Putamen (tissue), 1 donor: ENCODE data around the gene PADI2.

ENCODE experiments used
- DNase-seq: peaks from one replicate; pipeline ENCODE4 v3.0.0-alpha.2; 2016; ENCODE audit warnings: low spot score

PADI2 gene

DNA sequence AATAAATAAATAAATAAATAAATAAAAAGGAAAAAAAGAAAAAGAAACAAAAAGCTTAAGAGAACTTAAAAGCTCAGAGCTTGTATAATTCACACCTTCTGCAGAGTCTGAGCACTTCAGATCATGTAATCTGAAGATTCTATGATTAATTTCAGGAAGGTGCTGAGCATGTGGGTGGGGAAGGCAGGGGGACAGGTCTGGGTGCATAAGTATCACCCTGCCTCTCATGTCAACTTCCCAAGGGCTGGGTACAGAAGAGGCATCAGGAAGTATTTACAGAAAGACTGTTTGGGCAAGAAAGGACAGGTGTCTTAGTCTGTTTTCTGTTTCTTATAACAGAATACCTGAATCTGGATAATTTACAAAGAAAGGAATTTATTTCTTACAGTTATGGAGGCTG is 20.4 kb upstream of the PADI2 start:
- no peak for DNase-seq

- no peak for DNase-seq
Observed at GRCh38 chr1:17137441-17137840, 18.2 kb upstream of the PADI2 start.

GRCh38 chr1:17136936-17137335 is 17.7 kb upstream of the PADI2 start:
- no peak for DNase-seq

GRCh38 chr1:17136145-17136544 is 16.9 kb upstream of the PADI2 start:
- no peak for DNase-seq

DNA sequence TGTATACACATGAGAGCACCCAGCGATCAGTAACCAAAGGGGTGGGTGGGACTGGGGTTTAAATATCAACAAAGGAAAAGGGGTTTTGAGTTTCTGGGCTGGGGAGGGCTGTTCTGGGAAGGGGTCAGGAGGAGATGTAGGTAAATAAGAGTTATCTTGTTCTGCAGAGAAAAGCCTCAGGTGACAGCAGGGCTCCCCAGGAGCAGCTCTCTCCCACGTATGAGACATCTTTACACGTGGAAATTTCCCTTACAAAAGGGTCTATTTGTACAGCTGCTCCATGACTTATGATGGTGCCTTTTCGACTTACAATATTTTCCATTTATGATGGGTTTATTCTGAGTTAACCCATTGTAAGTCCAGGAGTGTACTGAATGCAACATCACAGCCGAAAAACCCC is 16.3 kb upstream of the PADI2 start:
- no peak for DNase-seq

- no peak for DNase-seq
Observed at GRCh38 chr1:17134724-17135123, 15.5 kb upstream of the PADI2 start.

DNA sequence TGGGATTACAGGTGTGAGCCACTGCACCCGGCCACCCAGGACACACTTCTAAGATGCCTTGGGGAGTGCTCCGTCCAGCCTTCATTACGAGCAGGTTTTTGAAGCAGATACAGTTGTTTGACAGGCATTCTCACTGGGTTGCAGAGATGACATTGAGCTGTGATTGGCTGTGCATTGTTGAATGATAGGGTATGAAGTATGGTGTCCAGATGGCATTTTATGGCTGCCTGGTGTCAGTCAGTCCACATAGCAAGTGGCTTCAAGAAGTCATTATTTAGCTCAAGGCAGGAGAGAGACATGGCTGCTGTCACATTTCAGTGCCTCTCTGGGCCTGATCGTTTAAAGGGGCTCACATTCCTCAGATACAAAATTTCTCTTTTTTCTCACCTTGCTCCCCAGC is 14.8 kb upstream of the PADI2 start:
- no peak for DNase-seq

DNA sequence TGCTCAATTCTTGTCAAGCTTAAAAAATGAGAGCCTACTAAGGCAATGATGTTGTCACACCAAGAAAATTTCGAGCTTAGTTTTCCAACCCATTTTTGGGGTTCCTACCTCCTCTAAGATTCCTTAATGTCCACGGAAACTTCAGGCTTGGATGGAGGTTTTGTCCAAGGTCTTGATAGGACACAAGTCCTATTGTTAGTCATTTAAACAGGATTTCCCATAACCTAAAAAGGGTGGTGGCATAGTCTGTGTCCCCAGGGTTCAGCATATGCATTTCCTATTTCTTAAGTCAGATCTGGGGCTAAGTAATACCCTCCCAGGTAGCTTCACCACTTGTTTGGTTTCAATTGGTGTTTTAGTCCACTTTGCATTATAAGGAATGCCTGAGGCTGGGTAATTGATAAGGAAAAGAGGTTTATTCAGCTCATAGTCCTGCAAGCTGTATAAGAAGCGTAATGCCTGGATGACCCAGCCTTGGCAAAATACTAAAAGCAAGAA is 10.9 kb upstream of the PADI2 start:
- no peak for DNase-seq

DNA sequence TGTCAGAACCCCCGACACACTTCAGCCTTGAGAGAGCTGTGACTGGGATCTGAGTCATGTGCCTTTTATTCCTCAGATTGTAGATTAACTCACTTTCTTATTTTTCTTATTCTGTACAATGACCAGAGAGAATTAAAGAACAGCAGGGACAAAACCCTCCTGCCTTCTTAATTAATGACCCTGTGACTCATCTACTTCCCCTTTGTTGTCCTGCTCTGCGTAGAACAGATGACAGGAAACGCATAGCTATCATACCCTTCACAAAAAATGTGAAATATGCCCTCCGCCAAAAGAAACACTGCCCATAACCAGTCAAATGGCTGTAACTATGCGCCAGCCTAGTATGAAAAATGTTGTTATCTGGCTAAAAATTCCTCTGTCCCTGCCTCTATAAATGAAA is 9.1 kb upstream of the PADI2 start:
- DNase-seq: no peak

DNA sequence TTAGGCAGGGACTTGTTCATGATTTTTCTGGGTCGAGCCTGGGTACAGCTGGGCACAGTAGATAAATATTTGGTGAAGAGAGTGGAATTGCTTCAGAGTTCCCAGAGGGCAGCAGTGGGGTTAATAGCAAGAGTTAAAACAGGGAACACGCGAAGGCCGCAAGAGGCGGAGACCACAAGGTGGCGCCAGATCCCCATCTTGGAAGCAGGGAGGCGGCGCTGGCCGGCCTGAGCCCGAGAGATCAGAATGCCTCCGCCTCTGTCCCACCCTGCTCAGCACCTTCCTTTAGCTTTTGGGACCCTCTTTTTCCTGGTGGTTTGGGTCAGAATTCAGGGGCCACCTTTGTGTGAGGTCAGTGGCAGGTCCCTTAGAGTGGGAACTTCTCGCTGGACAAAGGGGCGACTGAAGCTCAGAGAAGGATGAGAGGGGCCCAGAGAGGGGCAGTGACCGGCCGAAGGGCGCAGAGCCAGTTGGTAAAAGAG is 6.5 kb upstream of the PADI2 start:
- peak; percentile 63 for DNase-seq

GRCh38 chr1:17123196-17124045 is 4.2 kb upstream of the PADI2 start:
- no peak for DNase-seq

DNA sequence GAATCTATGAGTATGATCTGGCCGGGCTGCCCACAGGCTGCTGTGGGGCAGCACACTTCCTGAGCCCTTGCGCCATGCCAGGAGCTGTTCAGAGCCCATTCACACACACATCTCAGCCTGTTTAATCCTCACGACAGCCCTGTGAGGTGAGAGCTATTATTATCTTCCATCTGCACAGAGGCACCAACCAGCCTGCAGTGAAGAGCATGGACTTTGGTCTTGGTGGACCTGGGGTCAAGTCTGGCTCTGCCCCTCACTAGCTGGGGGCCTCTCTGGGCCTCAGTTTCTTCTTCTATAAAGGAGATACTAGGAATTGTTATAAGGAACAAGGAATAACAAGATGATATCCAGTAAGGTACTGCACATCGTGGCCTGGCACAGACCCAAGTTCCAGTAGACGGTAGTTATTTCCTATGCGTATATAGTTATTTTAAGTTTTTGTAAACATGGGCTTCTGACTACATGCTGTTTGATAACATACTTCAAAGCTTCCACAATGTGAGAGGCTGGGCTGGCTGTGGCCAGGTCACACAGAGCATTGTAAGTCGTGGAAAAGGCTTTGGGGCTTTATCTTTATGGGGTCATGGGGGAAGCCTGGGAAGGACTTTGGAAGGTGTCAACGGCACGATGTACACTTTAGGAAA is 3.4 kb upstream of the PADI2 start:
- DNase-seq: no peak

DNA sequence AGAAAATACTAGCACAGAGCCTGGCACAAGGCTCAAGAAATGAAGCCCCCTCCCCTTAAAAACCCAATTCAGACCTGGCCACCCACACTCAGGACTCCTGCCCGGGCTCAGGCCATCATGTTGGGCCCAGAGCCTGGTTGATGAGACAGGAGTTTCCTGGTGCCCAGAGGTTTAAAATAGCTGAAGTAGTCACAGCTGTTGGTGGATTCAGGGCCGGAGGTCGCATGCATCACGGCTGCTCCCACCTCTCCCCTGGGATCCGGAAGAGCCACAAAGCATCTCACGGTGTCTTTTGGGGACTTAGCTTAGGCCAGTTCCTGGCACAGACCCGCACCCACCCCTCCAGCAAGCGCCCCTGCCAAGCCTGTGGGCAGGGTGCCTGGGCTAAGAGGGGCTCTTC is 2.6 kb upstream of the PADI2 start:
- DNase-seq: no peak

DNA sequence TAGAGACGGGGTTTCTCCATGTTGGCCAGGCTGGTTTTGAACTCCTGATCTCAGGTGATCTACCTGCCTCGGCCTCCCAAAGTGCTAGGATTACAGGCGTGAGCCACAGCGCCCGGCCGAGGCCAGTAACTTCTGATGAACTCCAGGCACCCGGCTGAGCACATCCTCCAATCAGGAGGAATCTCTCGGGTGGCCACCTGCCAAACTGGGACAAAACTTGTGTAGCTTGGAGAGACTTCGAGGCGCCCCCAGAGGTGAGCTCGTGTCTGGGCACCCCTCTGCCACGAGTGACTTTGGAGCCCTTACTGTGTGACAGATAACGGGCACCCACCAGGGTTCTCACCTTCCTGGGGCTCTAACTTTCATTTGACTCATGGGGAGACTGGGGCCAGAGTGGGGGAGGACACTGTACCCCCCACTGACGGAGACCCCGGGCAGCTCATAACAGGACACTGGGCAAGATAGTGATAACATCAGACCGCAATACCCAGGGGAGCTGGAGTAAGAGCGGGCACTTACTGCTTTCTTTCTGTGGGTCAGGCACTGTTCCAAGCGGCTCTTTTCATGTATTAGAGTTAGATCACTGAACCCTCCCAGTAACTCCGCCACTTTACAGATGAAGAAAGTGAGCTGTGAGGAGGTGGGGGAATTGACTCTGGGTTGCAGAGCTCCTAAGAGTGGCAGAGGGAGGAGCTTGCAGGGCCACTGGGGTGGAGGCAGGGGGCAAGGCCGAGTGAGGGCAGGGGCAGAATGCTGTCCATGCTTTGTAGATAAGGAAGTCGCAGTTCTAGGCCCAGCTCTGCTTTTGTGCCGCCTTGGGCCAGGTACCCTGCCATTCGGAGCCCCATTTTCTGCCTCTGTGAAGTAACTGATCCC is 1.9 kb upstream of the PADI2 start:
- no peak for DNase-seq

DNA sequence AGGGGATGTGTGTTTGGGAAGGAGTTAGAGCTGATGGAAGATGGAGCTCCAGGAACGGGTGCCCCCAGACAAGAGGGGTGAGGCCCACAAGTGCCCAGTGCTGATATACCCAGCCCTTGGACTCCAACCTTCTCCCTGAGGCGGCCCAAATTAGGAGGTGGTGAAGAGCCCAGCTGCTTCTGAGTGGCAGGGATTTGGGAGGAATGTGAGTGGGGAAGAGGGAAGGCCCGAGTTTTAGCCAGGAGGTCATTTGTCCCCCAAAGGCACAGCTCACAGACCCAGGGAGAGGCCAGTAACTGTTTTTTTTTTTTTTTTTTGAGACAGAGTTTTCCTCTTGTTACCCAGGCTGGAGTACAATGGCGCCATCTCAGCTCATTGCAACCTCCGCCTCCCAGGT is 1.2 kb upstream of the PADI2 start:
- DNase-seq: no peak

DNA sequence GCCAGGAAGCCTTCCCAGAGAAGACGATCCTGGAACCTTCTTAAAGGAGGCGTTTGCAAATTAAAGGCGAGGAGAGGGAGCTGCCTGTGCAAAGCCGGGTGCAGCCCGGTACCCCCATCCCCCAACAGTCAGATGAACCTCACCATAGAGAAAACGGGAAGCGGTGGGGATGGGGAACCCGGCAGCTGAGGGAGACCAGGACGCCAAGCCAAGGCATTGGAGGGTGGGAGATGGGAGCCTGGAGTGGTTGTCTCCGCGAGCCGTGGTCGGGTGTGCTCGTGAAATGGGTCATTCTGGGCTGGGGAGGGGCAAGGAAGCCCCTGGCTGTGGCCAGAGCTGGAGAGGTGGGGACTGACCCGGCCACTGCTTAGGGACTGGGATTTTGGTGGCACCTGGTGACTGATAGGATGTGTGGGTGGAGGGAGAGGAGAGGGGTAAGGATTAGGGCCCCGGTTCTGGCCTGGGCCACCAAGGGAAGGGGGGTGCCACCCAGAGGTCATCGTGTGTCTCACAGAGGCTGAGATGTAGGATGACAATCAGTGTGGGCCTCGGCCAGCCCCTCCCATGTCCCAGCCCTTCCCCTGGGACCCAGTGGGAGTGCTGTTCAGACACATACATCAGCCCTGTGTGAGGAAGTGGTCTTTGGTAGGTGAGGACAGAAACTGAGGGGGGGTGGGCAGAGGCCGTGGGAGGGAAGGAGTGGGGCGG is 676 bp upstream of the PADI2 start:
- DNase-seq: no peak

DNA sequence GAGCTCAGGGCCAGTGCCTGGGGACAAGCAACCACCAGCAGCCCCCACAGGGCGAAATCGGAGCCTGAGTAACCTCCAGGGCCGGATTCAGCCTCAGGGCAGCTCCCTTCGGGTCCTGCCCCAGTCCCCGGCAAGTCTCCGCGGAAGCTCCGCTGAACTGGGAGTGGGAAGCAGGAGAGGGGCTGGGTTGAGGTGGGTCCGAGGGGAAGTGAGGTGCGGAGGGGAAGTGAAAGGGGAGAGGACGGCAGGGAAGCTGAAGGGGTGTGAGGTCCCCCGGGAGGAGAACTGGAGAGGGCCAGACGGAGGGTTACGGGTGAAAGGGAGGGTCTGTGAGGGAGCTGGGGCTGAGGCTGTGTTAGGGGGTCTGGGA is 560 bp downstream of the PADI2 start:
- no peak for DNase-seq

- DNase-seq: no peak
Observed at GRCh38 chr1:17118268-17118667, 983 bp downstream of the PADI2 start.

GRCh38 chr1:17117451-17118265 is 1.6 kb downstream of the PADI2 start:
- DNase-seq: no peak

DNA sequence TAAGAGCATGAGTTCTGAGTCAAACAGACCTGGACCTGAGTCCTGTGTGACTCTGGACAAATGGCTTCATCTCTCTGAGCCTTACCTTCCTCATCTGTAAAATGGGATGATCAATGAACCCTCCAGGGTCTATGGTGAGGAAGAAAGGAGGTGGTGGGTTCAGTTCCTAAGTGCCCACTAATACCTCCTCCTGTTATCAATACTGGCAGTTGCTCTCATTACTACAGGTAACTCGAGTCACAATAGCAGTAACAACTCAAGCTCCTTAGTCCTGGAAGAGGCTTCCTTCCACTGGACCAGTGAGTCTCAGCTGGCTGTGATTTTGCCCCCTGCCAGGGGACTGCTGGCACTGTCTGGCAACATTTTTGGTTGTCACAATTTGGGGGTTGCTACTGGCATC is 2.6 kb downstream of the PADI2 start:
- no peak for DNase-seq

DNA sequence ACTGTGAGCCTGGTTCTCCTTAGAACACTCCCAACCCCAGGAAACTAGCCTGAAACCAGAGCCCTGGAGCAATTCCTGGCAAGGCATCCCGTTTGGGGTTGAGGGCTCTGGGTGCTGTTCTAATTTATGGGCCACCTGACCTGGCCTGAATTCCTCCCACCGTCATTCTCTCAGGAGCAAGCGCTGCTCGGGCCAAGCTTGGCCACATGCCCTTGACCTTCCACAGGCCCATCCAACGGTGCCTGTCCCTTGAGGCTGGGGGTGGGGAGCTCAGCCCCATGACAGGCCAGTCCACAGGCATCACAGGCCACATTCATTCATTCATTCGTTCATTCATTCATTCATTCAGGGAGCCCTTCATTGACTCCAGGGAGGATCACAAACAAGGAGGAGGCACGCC is 5.3 kb downstream of the PADI2 start:
- DNase-seq: no peak
